HCT116 (cell line): ENCODE data around the gene PA2G4. TPM values are rescaled to one million over a fixed set of nuclear protein-coding genes. Genes with fewer than 3 reads are reported as not detected.

ENCODE experiments used
- ATAC-seq: fragments of 200-7000 bp; cut with Tn5 transposase; 2 replicates; pipeline ENCODE4 v1.9.1; 2020; ENCODE audit warnings: mild to moderate bottlenecking, moderate library complexity
- BruUV-seq: library from RNA; stranded (reverse); fragments of 400-500 nt; replicated peaks from 2 replicates; lab custom pipeline; 2021; lab: Mats Ljungman, UMichigan
- CTCF ChIA-PET: fragments of 300-600 bp; sonication (Branson Sonifier 250); formaldehyde crosslinking; loops from one replicate; lab custom pipeline; 2021; ENCODE audit warnings: antibody characterized with exemption; lab: Charles Lee
- POLR2A ChIA-PET: fragments of 300-600, 350-600 bp; sonication (Branson Sonifier 250); formaldehyde crosslinking; loops from one replicate; lab custom pipeline; 2021; ENCODE audit warnings: antibody characterized with exemption; lab: Charles Lee
- RAD21 ChIA-PET, 2 experiments: fragments of 300-600 bp; sonication (Branson Sonifier 250); formaldehyde crosslinking; loops; one replicate each; lab custom pipeline; 2023; ENCODE audit warnings: low total read pairs in 2 of 2; ENCODE audit not compliant: uncharacterized antibody in 2 of 2, unreplicated experiment in 2 of 2, low non-redundant PET in 1 of 2; lab: Charles Lee
- DNase-seq: peaks from one replicate; pipeline ENCODE4 v3.0.0-alpha.2; 2010; ENCODE audit warnings: low read depth, low spot score
- H2AFZ ChIP-seq: fragments of 200-600 bp; shearing (Covaris generic), sonication (generic); 2 replicates; pipeline ENCODE4 v1.6.1; 2017; ENCODE audit warnings: low read depth, mixed run types, mixed read lengths, antibody characterized with exemption, low read length; ENCODE audit not compliant: poor library complexity, severe bottlenecking
- H3K27ac ChIP-seq: 2 replicates; pipeline ENCODE4 v1.5.1; 2012; ENCODE audit warnings: low read depth, low read length
- H3K27me3 ChIP-seq: fragments of 200-600 bp; sonication (generic); 2 replicates; pipeline ENCODE4 v1.6.1; 2016; ENCODE audit warnings: mixed run types, low read length, mixed read lengths; ENCODE audit not compliant: insufficient read depth
- H3K36me3 ChIP-seq, 2 experiments: fragments of 200-500 bp in 1 of 2; fragments of 200-600 bp in 1 of 2; sonication (Bioruptor generic) in 1 of 2; sonication (generic) in 1 of 2; 2 replicates each; pipeline versions ENCODE4 v1.5.1 to v1.6.1; 2014 to 2016; ENCODE audit warnings: low read length in 2 of 2, inconsistent platforms in 1 of 2, mixed read lengths in 1 of 2, mixed run types in 1 of 2; ENCODE audit not compliant: insufficient read depth in 2 of 2, control insufficient read depth in 1 of 2
- H3K4me1 ChIP-seq, 2 experiments: fragments of 200-600 bp in 1 of 2; sonication (generic) in 1 of 2; 2 replicates each; pipeline versions ENCODE4 v1.5.1 to v1.6.1; 2012 to 2017; ENCODE audit warnings: low read length in 2 of 2, inconsistent platforms in 1 of 2, mild to moderate bottlenecking in 1 of 2, mixed read lengths in 1 of 2, mixed run types in 1 of 2, moderate library complexity in 1 of 2; ENCODE audit not compliant: insufficient read depth in 2 of 2, control insufficient read depth in 1 of 2
- H3K4me2 ChIP-seq: fragments of 200-600 bp; sonication (generic); 2 replicates; pipeline ENCODE4 v1.6.1; 2017; ENCODE audit warnings: mixed run types, low read length, mixed read lengths
- H3K4me3 ChIP-seq, 2 experiments: fragments of 200-600 bp in 1 of 2; sonication (generic) in 1 of 2; replicated peaks in 1 of 2; 2 replicates each; pipeline ENCODE4 v1.5.1; 2011 to 2016; ENCODE audit warnings: low read length in 2 of 2, control low read depth in 1 of 2, low read depth in 1 of 2, mild to moderate bottlenecking in 1 of 2, mixed read lengths in 1 of 2, mixed run types in 1 of 2
- H3K79me2 ChIP-seq: fragments of 200-600 bp; sonication (generic); 2 replicates; pipeline ENCODE4 v1.6.1; 2017; ENCODE audit warnings: mild to moderate bottlenecking, mixed run types, low read length, moderate library complexity, mixed read lengths; ENCODE audit not compliant: insufficient read depth
- H3K9ac ChIP-seq: fragments of 200-600 bp; sonication (generic); 2 replicates; pipeline ENCODE4 v1.6.1; 2016; ENCODE audit warnings: low read length, mixed read lengths
- H3K9me2 ChIP-seq: fragments of 200-600 bp; sonication (generic), shearing (Covaris generic); 2 replicates; pipeline ENCODE4 v1.6.1; 2017; ENCODE audit warnings: mixed run types, mild to moderate bottlenecking, moderate library complexity; ENCODE audit not compliant: insufficient read depth
- H3K9me3 ChIP-seq, 2 experiments: fragments of 200-500 bp in 1 of 2; fragments of 200-600 bp in 1 of 2; sonication (Bioruptor generic) in 1 of 2; sonication (generic) in 1 of 2; 2 replicates each; pipeline ENCODE4 v1.6.1; 2014 to 2017; ENCODE audit warnings: low read length in 2 of 2, mixed read lengths in 2 of 2, inconsistent platforms in 1 of 2, low read depth in 1 of 2, mild to moderate bottlenecking in 1 of 2, mixed run types in 1 of 2, moderate library complexity in 1 of 2; ENCODE audit not compliant: control insufficient read depth in 1 of 2, insufficient read depth in 1 of 2
- H4K20me1 ChIP-seq: fragments of 200-600 bp; sonication (generic), shearing (Covaris generic); 2 replicates; pipeline ENCODE4 v1.6.1; 2017; ENCODE audit warnings: mixed run types, mild to moderate bottlenecking, moderate library complexity; ENCODE audit not compliant: insufficient read depth
- ATF3 ChIP-seq: IDR thresholded peaks from 2 replicates; pipeline ENCODE4 v1.6.1; 2012
- CEBPB ChIP-seq: IDR thresholded peaks from 2 replicates; pipeline ENCODE4 v1.6.1; 2012; ENCODE audit warnings: low read depth
- EGR1 ChIP-seq: IDR thresholded peaks from 2 replicates; pipeline ENCODE4 v1.6.1; 2012; ENCODE audit warnings: low read depth
- ELF1 ChIP-seq: IDR thresholded peaks from 2 replicates; pipeline ENCODE4 v1.6.1; 2012; ENCODE audit warnings: low read depth, borderline replicate concordance
- EZH2phosphoT487 ChIP-seq: fragments of 200-600 bp; IDR thresholded peaks from 2 replicates; pipeline ENCODE4 v1.6.1; 2018; ENCODE audit warnings: antibody characterized with exemption, borderline replicate concordance
- FOSL1 ChIP-seq: IDR thresholded peaks from 2 replicates; pipeline ENCODE4 v1.6.1; 2012; ENCODE audit warnings: low read depth
- POLR2A ChIP-seq: IDR thresholded peaks from 2 replicates; pipeline ENCODE4 v1.7.0; 2011; ENCODE audit warnings: borderline replicate concordance; ENCODE audit not compliant: insufficient read depth, insufficient read length; ENCODE audit errors: extremely low read depth
- SIN3A ChIP-seq: IDR thresholded peaks from 2 replicates; pipeline ENCODE4 v1.6.1; 2012; ENCODE audit warnings: low read depth
- SP1 ChIP-seq: IDR thresholded peaks from 2 replicates; pipeline ENCODE4 v1.6.1; 2012; ENCODE audit warnings: low read depth
- SRF ChIP-seq: IDR thresholded peaks from 2 replicates; pipeline ENCODE4 v1.6.1; 2012; ENCODE audit warnings: low read depth
- TCF7L2 ChIP-seq: IDR thresholded peaks from 2 replicates; pipeline ENCODE4 v1.7.0; 2011; ENCODE audit warnings: borderline replicate concordance, inconsistent platforms; ENCODE audit not compliant: insufficient read depth, insufficient read length; ENCODE audit errors: extremely low read depth
- ZFX ChIP-seq: fragments of 450-650 bp; IDR thresholded peaks from 2 replicates; pipeline ENCODE4 v1.6.1; 2017
- ZNF274 ChIP-seq: fragments of 200-500 bp; sonication (Bioruptor generic); IDR thresholded peaks from 2 replicates; pipeline ENCODE4 v1.6.1; 2014; ENCODE audit warnings: mild to moderate bottlenecking, low read depth, low read length, inconsistent platforms
- intact Hi-C: fragments of 100-400 bp; cut with micrococcal nuclease; formaldehyde crosslinking; loops from 2 replicates; pipeline ENCODE4 v1.10.0; 2022
- total RNA-seq: library from RNA; stranded (reverse); gene quantifications from one replicate; pipeline ENCODE4 v1.2.1, GENCODE V29; 2021; ENCODE audit not compliant: unreplicated experiment
- TF ChIP-seq, protein P1 (sequence below): IDR thresholded peaks from 2 replicates; pipeline ENCODE4 v1.6.1; 2012
- TF ChIP-seq, protein P2 (sequence below), 3 experiments: fragments of 200-600 bp in 1 of 3; sonication (generic) in 1 of 3; IDR thresholded peaks in 2 of 3; conservative IDR thresholded peaks in 1 of 3; 2 replicates each; pipeline ENCODE4 v1.5.1; 2012 to 2017; ENCODE audit warnings: low read depth in 2 of 3, low read length in 2 of 3, antibody characterized with exemption in 1 of 3, borderline replicate concordance in 1 of 3, control low read depth in 1 of 3, mild to moderate bottlenecking in 1 of 3, mixed read lengths in 1 of 3, mixed run types in 1 of 3, moderate library complexity in 1 of 3; ENCODE audit not compliant: insufficient read depth in 1 of 3
- TF ChIP-seq, protein P3 (sequence below): IDR thresholded peaks from 2 replicates; pipeline ENCODE4 v1.6.1; 2012; ENCODE audit warnings: low read depth

Gene PA2G4
- total RNA-seq, 1 experiment from 2014 or later = 302 TPM

GRCh38 chr12:56082382-56082781, 22.0 kb upstream of the PA2G4 start:
- intact Hi-C loops = no loop called here
- Histone ChIP-seq H3K27ac (no peak overlapping the region), H3K4me2 (no peak overlapping the region), H3K4me3 (no peak overlapping the region), H3K79me2 (peaks cover 12% of the 10 kb centered on the region; the same call in 1 of the 2 replicates), H3K4me1 (peaks cover 21 to 48% of the 10 kb centered on the region in 2 experiments), H3K36me3 (peaks cover 6 to 15% of the 10 kb centered on the region in 2 experiments; a peak in 2 of 4 replicates), H4K20me1 (no peaks in the 10 kb centered on the region), H3K27me3 (no peaks in the 10 kb centered on the region), H2AFZ (no peak overlapping the region), H3K9me3 (no peaks in the 10 kb centered on the region), H3K9me2 (no peaks in the 10 kb centered on the region), H3K9ac (no peak overlapping the region)
- CTCF ChIA-PET = no interaction called here
- DNase-seq (no peak), ATAC-seq (no peak)
- POLR2A ChIA-PET = no interaction called here
- no TSS peak for BruUV-seq
- TF ChIP-seq, protein P1, sequence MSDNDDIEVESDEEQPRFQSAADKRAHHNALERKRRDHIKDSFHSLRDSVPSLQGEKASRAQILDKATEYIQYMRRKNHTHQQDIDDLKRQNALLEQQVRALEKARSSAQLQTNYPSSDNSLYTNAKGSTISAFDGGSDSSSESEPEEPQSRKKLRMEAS = no peak
- RAD21 ChIA-PET = no interaction called here

GRCh38 chr12:56082967-56083366, 21.4 kb upstream of the PA2G4 start:
- Histone ChIP-seq H3K27ac (no peak overlapping the region), H3K9me3 (no peaks in the 10 kb centered on the region), H3K4me3 (no peak overlapping the region), H2AFZ (no peak overlapping the region), H3K27me3 (no peaks in the 10 kb centered on the region), H3K79me2 (peaks cover 12% of the 10 kb centered on the region; the same call in 1 of the 2 replicates), H3K36me3 (peaks cover 6 to 18% of the 10 kb centered on the region in 2 experiments; a peak in 2 of 4 replicates), H3K4me1 (peaks cover 21 to 48% of the 10 kb centered on the region in 2 experiments), H4K20me1 (no peaks in the 10 kb centered on the region), H3K9me2 (no peaks in the 10 kb centered on the region), H3K4me2 (no peak overlapping the region), H3K9ac (no peak overlapping the region)
- POLR2A ChIA-PET = no interaction called here
- no peak for ATAC-seq
- RAD21 ChIA-PET = no interaction called here
- intact Hi-C loops = no loop called here
- no peak for DNase-seq
- BruUV-seq = no TSS peak
- CTCF ChIA-PET = no interaction called here
- TF ChIP-seq CEBPB (no peak), EZH2phosphoT487 (no peak), ELF1 (no peak), SRF (no peak), ZNF274 (no peak), EGR1 (no peak), FOSL1 (no peak), ATF3 (no peak), SIN3A (no peak), TCF7L2 (no peak), POLR2A (no peak), ZFX (no peak), SP1 (no peak)
- TF ChIP-seq, protein P2, sequence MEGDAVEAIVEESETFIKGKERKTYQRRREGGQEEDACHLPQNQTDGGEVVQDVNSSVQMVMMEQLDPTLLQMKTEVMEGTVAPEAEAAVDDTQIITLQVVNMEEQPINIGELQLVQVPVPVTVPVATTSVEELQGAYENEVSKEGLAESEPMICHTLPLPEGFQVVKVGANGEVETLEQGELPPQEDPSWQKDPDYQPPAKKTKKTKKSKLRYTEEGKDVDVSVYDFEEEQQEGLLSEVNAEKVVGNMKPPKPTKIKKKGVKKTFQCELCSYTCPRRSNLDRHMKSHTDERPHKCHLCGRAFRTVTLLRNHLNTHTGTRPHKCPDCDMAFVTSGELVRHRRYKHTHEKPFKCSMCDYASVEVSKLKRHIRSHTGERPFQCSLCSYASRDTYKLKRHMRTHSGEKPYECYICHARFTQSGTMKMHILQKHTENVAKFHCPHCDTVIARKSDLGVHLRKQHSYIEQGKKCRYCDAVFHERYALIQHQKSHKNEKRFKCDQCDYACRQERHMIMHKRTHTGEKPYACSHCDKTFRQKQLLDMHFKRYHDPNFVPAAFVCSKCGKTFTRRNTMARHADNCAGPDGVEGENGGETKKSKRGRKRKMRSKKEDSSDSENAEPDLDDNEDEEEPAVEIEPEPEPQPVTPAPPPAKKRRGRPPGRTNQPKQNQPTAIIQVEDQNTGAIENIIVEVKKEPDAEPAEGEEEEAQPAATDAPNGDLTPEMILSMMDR (IDR thresholded peaks at IDR 0.05 in 2 of 3, conservative IDR thresholded peaks at IDR 0.05 in 1 of 3; ENCODE audit: borderline replicate concordance in 1 of 3, insufficient read depth in 1 of 3, low read depth in 2 of 3, low read length in 2 of 3) = no peak
- TF ChIP-seq, protein P3, sequence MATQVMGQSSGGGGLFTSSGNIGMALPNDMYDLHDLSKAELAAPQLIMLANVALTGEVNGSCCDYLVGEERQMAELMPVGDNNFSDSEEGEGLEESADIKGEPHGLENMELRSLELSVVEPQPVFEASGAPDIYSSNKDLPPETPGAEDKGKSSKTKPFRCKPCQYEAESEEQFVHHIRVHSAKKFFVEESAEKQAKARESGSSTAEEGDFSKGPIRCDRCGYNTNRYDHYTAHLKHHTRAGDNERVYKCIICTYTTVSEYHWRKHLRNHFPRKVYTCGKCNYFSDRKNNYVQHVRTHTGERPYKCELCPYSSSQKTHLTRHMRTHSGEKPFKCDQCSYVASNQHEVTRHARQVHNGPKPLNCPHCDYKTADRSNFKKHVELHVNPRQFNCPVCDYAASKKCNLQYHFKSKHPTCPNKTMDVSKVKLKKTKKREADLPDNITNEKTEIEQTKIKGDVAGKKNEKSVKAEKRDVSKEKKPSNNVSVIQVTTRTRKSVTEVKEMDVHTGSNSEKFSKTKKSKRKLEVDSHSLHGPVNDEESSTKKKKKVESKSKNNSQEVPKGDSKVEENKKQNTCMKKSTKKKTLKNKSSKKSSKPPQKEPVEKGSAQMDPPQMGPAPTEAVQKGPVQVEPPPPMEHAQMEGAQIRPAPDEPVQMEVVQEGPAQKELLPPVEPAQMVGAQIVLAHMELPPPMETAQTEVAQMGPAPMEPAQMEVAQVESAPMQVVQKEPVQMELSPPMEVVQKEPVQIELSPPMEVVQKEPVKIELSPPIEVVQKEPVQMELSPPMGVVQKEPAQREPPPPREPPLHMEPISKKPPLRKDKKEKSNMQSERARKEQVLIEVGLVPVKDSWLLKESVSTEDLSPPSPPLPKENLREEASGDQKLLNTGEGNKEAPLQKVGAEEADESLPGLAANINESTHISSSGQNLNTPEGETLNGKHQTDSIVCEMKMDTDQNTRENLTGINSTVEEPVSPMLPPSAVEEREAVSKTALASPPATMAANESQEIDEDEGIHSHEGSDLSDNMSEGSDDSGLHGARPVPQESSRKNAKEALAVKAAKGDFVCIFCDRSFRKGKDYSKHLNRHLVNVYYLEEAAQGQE = no peak
- TF ChIP-seq, protein P1 = no peak
